GM19351 (cell line): Measurements from ENCODE around the gene OSGEPL1.
A peak's percentile ranks its signal among the peaks of the same experiment; 100 is the strongest.
"Not testable (repeated sequence)": the region's sequence is repeated elsewhere in the genome, so short reads cannot be mapped to it uniquely, and the experiment has no call there.

Experiments used
- ATAC-seq: cut with Tn5 transposase; IDR thresholded peaks from one replicate; pipeline ENCODE4 v1.9.1; 2021; ENCODE audit warnings: mild to moderate bottlenecking, moderate library complexity; ENCODE audit not compliant: unreplicated experiment

The OSGEPL1 gene

GRCh38 chr2:189762551-189763298 lies at the start of gene OSGEPL1:
Gene OSGEPL1 (minus strand): TSS chr2:189762792. CDS start chr2:189761640, 1,152 bp downstream.
- peak; percentile 94 for ATAC-seq

- no peak for ATAC-seq
Observed at GRCh38 chr2:189803431-189803830, 40.8 kb upstream of the OSGEPL1 start.

- ATAC-seq: no peak
Observed at GRCh38 chr2:189802396-189802912, 39.9 kb upstream of the OSGEPL1 start.

- ATAC-seq: no peak
Observed at GRCh38 chr2:189799531-189799930, 36.9 kb upstream of the OSGEPL1 start.

- no peak for ATAC-seq
Observed at GRCh38 chr2:189799030-189799331, 36.4 kb upstream of the OSGEPL1 start.

DNA sequence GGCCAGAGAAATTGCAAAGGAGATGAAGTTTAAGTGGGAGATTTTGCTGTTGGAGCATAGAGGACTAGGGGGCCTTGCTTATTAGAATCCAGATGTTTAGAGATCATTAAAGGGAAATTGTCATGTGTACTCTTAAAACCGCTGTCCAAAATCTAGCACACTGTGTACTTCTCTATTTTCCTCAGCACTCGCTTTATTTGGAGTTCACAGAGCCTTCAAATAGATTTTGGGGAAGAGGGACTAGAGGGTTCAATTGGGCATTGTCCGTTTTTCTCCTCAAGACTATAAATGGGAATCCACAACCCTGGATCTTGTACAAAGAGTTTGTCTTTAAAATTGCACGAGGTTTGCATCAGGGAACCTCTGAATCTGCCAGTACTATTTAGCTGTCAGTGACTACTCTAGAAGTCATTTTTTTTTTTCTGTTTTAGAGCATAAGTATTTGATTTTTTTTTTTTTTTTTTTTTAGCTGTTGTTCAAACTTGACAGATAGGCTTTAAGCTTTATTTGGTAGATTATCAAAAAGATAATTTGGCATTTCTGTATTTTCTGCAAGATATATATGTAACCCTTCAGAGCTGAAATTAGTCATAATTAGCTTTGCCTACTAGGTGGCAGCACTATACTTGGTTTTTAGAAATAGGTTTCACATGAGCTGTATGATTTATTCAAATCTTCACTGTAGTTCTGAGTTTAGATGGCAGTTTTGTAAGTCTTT lies 35.9 kb upstream of the OSGEPL1 start:
- ATAC-seq: peak; percentile 89

- no peak for ATAC-seq
Observed at GRCh38 chr2:189797902-189798301, 35.3 kb upstream of the OSGEPL1 start.

GRCh38 chr2:189794310-189794709 lies 31.7 kb upstream of the OSGEPL1 start:
- no peak for ATAC-seq

GRCh38 chr2:189791338-189792042 lies 28.9 kb upstream of the OSGEPL1 start:
- ATAC-seq: peak; percentile 69

GRCh38 chr2:189783927-189784867 lies 21.6 kb upstream of the OSGEPL1 start, which contains the start of the genes ORMDL1 and PMS1:
Gene ORMDL1 (minus strand): TSS chr2:189784339. CDS start chr2:189782595, 1,744 bp downstream.
Gene PMS1 (plus strand): TSS chr2:189784450. CDS start chr2:189791810, 7,360 bp downstream.
- peak; percentile 83 for ATAC-seq

- peak; percentile 24 for ATAC-seq
Observed at GRCh38 chr2:189783451-189783926, 20.9 kb upstream of the OSGEPL1 start.

DNA sequence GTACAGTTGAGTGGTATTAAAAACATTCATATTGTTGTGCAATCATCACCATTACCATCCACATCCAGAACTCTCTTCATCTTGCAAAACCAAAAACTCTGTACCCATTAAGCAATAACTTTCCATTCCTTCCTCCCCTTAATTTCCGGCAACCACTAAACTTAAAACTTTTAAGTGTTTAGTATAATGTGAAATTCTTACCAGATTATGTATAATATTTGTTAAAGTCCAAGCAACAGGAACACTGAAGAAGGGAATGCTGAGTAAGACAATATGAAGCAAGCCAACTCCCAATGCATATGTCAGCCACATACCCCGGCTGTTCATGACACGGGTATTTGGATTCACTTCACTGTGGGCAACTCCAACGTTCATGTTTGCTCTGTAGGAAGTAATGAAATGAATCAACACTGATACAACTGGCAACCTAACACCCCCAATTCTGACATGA lies 19.7 kb upstream of the OSGEPL1 start:
- no peak for ATAC-seq

DNA sequence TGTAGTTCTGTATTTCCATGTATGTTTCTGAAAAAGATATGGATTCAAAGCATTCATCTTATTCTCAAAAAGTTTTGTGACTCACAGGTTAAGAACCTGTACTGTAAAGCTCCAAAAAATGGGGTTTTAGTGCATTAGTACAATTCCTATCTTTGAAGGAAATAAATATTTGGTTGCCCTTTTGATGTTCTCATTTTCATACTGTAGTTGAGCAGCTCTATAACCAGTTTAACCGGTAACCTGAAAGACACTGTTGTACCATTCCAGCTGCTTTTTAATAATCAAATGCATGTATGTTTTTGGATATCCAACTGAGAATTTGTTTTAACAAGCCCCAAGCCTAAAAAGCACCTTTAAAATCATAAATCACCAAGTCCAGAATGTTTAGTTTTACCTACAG lies 9.6 kb upstream of the OSGEPL1 start:
- no peak for ATAC-seq

GRCh38 chr2:189770590-189771322 lies 8.2 kb upstream of the OSGEPL1 start:
- no peak for ATAC-seq

DNA sequence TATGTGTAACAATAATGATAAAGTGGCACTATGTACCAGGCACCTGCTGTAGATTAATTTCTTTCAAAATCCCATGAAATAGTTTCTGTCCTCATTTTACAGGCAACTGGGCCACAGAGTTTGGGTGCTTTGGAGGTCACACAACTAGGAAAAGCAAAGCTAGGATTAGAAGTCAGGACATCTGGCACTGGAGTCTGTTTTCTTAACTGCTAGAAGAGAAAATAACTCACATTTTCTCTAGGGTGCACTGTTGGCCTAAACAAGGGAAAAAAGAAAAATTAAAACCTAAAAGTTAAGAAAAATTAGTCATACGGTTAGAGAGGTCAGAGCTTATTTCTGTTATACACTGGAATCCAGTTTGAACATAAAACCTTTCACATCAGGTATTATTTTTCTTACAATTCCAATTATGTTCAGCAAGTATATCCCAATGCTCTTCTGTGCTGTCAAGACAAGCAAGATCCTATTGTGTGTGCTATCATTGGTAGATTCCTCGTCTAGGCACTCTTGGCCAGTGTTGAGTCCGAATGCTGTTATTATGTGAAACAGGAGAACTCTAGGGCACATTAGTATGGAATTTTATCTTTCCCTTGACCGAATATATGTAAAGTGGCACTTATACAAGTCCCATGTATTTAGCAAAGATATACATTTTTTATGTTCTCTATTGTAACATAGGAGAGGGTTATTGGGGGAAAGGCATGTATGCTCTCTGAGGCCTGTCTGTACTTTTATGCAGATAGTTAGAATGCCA lies 1.5 kb upstream of the OSGEPL1 start:
- ATAC-seq: no peak

DNA sequence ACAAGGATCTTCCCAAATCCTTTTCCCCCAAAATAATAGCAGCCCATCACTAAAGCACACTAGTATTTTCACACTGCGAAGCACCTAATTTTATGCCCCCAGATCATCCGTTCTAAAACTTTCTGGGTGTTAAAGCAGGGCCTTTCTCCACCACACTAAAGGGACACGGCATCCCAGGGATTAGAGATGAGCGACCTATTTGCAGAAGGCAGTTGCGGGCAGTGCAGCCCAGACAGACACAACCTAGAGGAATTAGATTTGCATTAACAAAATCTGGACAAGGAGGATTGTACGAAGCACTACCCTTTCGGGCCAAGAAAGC lies 402 bp downstream of the OSGEPL1 start:
- ATAC-seq: no peak

GRCh38 chr2:189760154-189760553 lies 2.4 kb downstream of the OSGEPL1 start:
- not testable (repeated sequence) for ATAC-seq

GRCh38 chr2:189756311-189756952 lies 6.2 kb downstream of the OSGEPL1 start:
- no peak for ATAC-seq
